ENCODE measurements around the gene WNT9B.

The WNT9B gene

DNA sequence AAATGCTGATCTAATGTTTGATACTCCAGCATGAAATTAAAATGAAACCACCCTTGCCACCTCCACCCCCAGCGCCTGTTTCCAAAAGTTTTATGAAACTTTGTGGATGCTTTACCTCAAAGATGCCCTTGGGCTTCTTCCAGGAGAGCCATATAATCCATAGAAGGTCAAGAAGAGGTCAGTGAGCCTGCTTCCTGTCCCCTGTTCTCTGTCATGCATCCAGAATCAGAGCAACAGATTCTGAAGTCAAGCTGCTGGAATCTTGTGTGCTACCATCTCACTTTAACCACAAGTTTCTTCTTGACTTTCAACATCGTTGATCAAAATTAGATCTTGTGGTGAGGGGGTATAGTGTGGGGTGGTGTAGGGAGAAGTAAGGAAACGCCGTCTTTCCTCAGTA is 80.2 kb downstream of the WNT9B start:
- Histone ChIP-seq H3K4me2 (no peak overlapping the region; the same call in 1 of the 2 replicates), H3K4me3 (IDR thresholded peaks at IDR 0.05; ENCODE audit: insufficient read depth, low read depth, low read length) (no peak overlapping the region), H3K36me3 (ENCODE audit: insufficient read depth) (peaks cover 15% of the 10 kb centered on the region; the same call in 1 of the 2 replicates), H3K79me2 (ENCODE audit: insufficient read depth, low read depth) (peaks cover 44% of the 10 kb centered on the region), H3K27me3 (ENCODE audit: insufficient read depth, low read depth) (no peaks in the 10 kb centered on the region), H3K27ac (no peak overlapping the region; the same call in 1 of the 2 replicates), H3K9ac (no peak overlapping the region), H4K20me1 (ENCODE audit: insufficient read depth) (no peaks in the 10 kb centered on the region; the same call in 1 of the 2 replicates), H2AFZ (ENCODE audit: low read depth) (no peak overlapping the region), H3K4me1 (ENCODE audit: low read depth, poor library complexity, severe bottlenecking) (peaks cover 67% of the 10 kb centered on the region)
- TF ChIP-seq, protein P1, sequence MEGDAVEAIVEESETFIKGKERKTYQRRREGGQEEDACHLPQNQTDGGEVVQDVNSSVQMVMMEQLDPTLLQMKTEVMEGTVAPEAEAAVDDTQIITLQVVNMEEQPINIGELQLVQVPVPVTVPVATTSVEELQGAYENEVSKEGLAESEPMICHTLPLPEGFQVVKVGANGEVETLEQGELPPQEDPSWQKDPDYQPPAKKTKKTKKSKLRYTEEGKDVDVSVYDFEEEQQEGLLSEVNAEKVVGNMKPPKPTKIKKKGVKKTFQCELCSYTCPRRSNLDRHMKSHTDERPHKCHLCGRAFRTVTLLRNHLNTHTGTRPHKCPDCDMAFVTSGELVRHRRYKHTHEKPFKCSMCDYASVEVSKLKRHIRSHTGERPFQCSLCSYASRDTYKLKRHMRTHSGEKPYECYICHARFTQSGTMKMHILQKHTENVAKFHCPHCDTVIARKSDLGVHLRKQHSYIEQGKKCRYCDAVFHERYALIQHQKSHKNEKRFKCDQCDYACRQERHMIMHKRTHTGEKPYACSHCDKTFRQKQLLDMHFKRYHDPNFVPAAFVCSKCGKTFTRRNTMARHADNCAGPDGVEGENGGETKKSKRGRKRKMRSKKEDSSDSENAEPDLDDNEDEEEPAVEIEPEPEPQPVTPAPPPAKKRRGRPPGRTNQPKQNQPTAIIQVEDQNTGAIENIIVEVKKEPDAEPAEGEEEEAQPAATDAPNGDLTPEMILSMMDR (conservative IDR thresholded peaks at IDR 0.05; ENCODE audit: low read depth, low read length) = no peak

DNA sequence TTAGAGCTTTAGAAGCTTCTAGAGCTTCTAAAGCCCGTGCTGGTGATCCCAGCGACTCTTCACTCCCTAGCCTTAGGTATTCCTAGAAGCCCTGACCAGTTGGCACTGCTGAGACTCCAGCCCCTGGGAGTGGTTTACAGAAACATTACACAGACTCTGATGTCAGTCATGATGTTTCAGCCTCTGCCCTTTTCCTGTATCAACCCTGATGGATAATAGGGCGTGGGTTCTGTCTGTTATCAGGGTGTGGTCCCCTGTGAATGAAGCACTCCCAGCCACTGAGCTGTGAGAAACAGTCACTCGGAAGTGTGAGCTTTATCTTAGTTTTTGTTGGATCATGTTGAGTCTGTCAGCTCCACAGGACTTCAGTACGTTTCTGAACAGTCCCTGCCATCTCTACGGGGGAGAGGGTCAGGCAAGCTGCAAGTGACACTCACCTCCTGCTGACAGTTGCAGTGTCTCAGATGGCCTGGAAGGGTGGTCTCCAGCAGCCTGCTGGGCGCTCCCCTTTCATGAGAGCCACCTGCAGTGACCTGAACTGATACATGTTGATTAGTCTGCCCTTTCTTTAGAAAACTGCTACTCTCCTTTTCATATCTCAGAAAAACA is 84.4 kb downstream of the WNT9B start:
- no peak overlapping the region for H2AFZ ChIP-seq (ENCODE audit: low read depth)
- no peak overlapping the region for H3K4me3 ChIP-seq (IDR thresholded peaks at IDR 0.05; ENCODE audit: insufficient read depth, low read depth, low read length)
- TF ChIP-seq, protein P1 (conservative IDR thresholded peaks at IDR 0.05; ENCODE audit: low read depth, low read length) = no peak
- H3K36me3 ChIP-seq (ENCODE audit: insufficient read depth) = peaks cover 21% of the 10 kb centered on the region; the same call in 1 of the 2 replicates
- H3K79me2 ChIP-seq (ENCODE audit: insufficient read depth, low read depth) = peaks cover 5% of the 10 kb centered on the region; the same call in 1 of the 2 replicates
- H3K9ac ChIP-seq = no peak overlapping the region
- H3K27me3 ChIP-seq (ENCODE audit: insufficient read depth, low read depth) = no peaks in the 10 kb centered on the region
- H3K4me2 ChIP-seq = no peak overlapping the region
- no peak overlapping the region for H3K27ac ChIP-seq
- H3K4me1 ChIP-seq (ENCODE audit: low read depth, poor library complexity, severe bottlenecking) = peaks cover 40% of the 10 kb centered on the region
- no peaks in the 10 kb centered on the region for H4K20me1 ChIP-seq (ENCODE audit: insufficient read depth)
